Mononuclear cell (primary cell): ENCODE data around the gene CDC42BPG. TPM values are rescaled to one million over a fixed set of nuclear protein-coding genes. Genes with fewer than 3 reads are reported as not detected.

Source experiments
- H3K27me3 ChIP-seq: 2 replicates; pipeline ENCODE4 v1.6.0; 2011; ENCODE audit warnings: low read length, control low read depth; ENCODE audit not compliant: insufficient read depth
- H3K4me1 ChIP-seq: 2 replicates; pipeline ENCODE4 v1.5.1; 2011; ENCODE audit warnings: mild to moderate bottlenecking, low read length, control low read depth; ENCODE audit not compliant: insufficient read depth
- H3K4me3 ChIP-seq: 2 replicates; pipeline ENCODE4 v1.5.1; 2011; ENCODE audit warnings: mild to moderate bottlenecking, low read length, moderate library complexity
- H3K9me3 ChIP-seq: 2 replicates; pipeline ENCODE4 v1.5.1; 2011; ENCODE audit warnings: low read depth, mild to moderate bottlenecking, control low read depth, low read length
- total RNA-seq: library from RNA; depleted of rRNA; stranded (reverse); fragments of >200 nt; gene quantifications from one replicate; pipeline ENCODE4 v1.2.3, GENCODE V29; 2012

Gene CDC42BPG
- total RNA-seq, 1 donor: 1.7 TPM

DNA sequence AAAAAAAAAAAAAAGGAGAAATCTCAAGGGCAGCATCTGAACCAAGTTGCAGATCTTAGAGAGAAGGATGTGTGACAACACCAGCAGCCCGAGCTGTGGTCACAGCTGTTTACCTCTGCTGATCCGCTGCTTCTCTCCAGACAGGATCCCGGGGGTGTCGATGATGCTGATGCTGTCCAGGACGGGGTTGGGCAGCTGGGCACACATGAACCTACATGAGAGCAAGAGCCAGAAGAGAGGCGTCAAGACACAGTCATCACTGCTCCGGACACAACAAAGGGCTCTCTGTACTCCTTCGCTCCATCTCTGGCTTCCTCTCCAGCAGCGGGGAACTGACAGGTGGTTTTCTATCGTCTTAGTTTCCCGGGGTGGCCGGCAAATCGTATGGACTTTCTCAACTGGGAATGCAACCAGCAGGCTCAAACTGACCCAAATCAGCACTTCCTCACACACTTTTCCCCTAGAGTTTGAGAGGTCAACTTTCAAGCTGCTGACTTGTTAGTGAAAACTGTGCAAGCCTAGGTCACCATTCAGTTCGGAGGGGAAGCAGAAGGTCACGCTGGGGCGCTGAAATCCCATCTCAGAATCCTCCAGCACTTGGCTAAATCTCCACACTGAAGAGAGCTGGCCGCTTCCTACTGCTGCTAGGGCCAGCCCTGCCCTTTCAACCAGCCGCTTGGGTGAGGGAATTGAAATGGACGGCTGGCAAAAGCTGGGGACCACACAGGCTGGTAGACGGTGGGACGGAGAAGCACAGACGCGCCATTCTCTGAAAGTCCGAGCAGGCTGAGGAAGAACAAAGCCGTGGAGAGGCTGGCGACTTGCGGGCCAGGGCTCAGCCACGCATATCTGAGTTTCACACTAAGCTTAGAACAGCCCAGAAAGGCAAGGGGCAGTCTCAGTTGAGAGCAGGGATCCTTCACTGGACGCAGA lies 30.1 kb upstream of the CDC42BPG start:
- peaks cover 92% of the 10 kb centered on the region for H3K4me1 ChIP-seq
- H3K4me3 ChIP-seq: peak overlapping the region; percentile 96
- H3K9me3 ChIP-seq: no peaks in the 10 kb centered on the region
- H3K27me3 ChIP-seq: no peaks in the 10 kb centered on the region

- Histone ChIP-seq H3K27me3 (no peaks in the 10 kb centered on the region), H3K9me3 (no peaks in the 10 kb centered on the region), H3K4me3 (no peak overlapping the region), H3K4me1 (peaks cover 99% of the 10 kb centered on the region)
These were observed 28.5 kb upstream of the CDC42BPG start for GRCh38 chr11:64872790-64873488.

DNA sequence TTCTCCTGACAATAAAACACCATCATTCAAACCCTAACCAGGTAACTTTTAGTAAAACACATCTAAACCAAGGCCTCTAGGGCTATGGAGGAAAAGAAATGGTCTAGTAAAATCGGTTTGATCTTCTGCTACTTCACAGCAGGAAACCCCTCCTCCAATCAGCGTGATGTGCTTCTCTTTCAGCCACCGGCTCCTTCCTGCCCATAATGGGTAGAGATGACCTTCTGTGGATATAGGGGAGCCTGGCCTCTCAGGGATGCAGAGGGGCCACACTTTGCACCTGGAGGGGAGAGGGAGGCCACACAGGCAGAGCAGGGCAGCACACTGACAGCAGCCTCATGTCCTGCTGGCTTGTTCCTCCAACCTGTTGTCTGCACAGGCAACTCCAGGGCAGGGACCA lies 27.0 kb upstream of the CDC42BPG start:
- Histone ChIP-seq H3K27me3 (no peaks in the 10 kb centered on the region), H3K9me3 (no peaks in the 10 kb centered on the region), H3K4me1 (peaks cover 99% of the 10 kb centered on the region), H3K4me3 (no peak overlapping the region)

GRCh38 chr11:64870893-64871466 lies 26.5 kb upstream of the CDC42BPG start:
- Histone ChIP-seq H3K4me1 (peaks cover 99% of the 10 kb centered on the region), H3K27me3 (no peaks in the 10 kb centered on the region), H3K4me3 (peak overlapping the region; percentile 1), H3K9me3 (no peaks in the 10 kb centered on the region)

GRCh38 chr11:64870176-64870892 lies 25.9 kb upstream of the CDC42BPG start:
- peaks cover 99% of the 10 kb centered on the region for H3K4me1 ChIP-seq
- no peaks in the 10 kb centered on the region for H3K27me3 ChIP-seq
- peak overlapping the region; percentile 1 for H3K4me3 ChIP-seq
- no peaks in the 10 kb centered on the region for H3K9me3 ChIP-seq

- no peak overlapping the region for H3K4me3 ChIP-seq
- peaks cover 99% of the 10 kb centered on the region for H3K4me1 ChIP-seq
- no peaks in the 10 kb centered on the region for H3K9me3 ChIP-seq
- no peaks in the 10 kb centered on the region for H3K27me3 ChIP-seq
These were observed 25.2 kb upstream of the CDC42BPG start for GRCh38 chr11:64869571-64870175.

DNA sequence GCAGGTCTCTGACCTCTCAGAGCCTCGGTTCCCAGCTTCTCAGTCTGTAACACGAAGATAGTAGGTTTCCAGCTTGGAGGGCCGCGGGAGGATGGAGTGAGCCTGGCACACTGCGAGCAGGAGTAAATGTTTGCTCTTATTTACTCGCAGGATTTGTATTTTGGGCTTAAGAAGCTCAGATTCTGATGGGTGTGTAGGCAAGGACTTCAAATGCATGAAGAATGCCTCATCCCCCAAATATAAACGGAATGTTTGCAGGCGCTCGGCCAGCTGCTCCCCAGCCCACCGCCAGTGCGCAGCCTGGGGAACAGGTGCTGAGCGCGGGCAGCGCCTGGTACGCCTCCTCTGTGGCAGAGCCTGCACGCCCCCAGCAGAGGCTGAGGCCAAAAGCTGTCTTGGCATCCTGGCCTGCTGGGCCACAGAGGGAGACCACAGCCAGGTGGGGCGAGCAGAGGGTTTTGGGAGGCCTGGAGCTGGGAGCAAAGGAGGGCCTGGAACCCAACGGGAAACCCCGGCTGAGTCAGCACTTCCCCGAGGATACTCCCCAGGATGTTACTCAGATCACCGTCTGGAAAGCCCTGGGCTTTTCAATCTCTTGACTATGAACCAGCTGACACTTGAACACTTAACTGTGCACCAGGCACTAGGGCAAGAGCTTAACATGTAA lies 24.6 kb upstream of the CDC42BPG start:
- H3K9me3 ChIP-seq: no peaks in the 10 kb centered on the region
- H3K27me3 ChIP-seq: no peaks in the 10 kb centered on the region
- H3K4me1 ChIP-seq: peaks cover 100% of the 10 kb centered on the region
- no peak overlapping the region for H3K4me3 ChIP-seq

- Histone ChIP-seq H3K27me3 (no peaks in the 10 kb centered on the region), H3K4me1 (peaks cover 100% of the 10 kb centered on the region), H3K9me3 (no peaks in the 10 kb centered on the region), H3K4me3 (no peak overlapping the region)
These were observed 23.5 kb upstream of the CDC42BPG start for GRCh38 chr11:64867748-64868462.

GRCh38 chr11:64866173-64866491 lies 21.7 kb upstream of the CDC42BPG start:
- Histone ChIP-seq H3K4me3 (no peak overlapping the region), H3K4me1 (peaks cover 100% of the 10 kb centered on the region), H3K9me3 (no peaks in the 10 kb centered on the region), H3K27me3 (no peaks in the 10 kb centered on the region)

DNA sequence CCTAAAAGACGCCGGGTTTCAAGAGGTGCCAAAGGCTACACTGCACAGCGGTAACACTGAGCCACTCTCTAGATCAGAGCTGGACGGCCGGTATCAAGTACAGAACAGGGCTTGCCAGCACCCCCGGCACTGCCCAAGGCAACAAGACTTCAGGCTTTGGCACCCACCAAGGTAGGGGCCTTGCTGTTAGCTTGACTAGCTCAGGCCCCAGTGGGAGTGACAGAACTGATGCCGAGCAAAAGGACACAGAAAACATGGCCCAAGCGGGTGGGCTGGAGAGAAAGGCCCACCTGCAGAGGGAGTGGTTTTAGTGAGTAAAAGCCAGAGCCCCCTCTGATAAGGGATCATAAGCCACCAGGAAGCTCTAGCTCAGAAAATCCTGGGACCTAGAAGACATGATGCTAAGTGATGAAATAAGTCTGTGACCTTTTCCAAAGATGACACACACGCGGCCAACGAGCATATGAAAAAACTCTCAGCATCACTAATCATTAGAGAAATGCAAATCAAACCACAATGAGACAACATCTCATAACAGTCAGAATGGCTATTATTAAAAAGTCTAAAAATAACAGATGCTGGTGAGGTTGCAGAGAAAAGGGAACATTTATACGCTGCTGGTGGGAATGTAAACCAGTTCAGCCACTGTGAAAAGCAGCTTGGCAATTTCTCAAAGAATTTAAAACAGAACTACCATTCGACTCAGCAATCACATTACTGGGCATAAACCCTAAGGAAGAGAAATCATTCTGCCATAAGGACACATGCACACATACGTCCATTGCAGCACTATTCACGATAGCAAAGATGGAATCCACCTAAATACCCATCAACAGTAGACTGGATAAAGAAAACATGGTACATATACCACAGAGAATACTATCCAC lies 21.1 kb upstream of the CDC42BPG start:
- Histone ChIP-seq H3K27me3 (no peaks in the 10 kb centered on the region), H3K4me1 (peaks cover 100% of the 10 kb centered on the region), H3K4me3 (no peak overlapping the region), H3K9me3 (no peaks in the 10 kb centered on the region)

GRCh38 chr11:64864473-64865285 lies 20.2 kb upstream of the CDC42BPG start:
- Histone ChIP-seq H3K4me3 (peak overlapping the region; percentile 5), H3K27me3 (no peaks in the 10 kb centered on the region), H3K9me3 (no peaks in the 10 kb centered on the region), H3K4me1 (peaks cover 100% of the 10 kb centered on the region)

DNA sequence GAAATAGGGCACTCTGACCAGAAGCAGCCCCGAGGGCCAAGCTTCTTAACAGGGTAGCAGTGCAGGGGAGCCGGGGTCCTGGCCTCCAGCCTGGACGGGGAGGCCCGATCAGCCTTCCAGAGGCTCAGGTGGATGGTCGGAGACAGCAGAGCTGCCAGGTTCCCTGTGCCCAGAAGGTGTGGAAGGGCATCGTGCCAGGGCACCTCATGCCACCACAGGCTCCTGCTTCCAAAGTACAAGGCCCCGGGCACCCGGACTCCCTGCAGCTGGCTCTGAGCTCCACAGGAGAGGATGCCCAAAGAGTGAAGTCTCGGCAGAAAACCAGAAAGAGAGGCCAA lies 19.7 kb upstream of the CDC42BPG start:
- Histone ChIP-seq H3K4me1 (peaks cover 100% of the 10 kb centered on the region), H3K4me3 (peak overlapping the region; percentile 5), H3K27me3 (no peaks in the 10 kb centered on the region), H3K9me3 (no peaks in the 10 kb centered on the region)
